Measurements from ENCODE around the gene RALGDS. TPM values are rescaled to one million over a fixed set of nuclear protein-coding genes. Genes with fewer than 3 reads are reported as not detected.

The RALGDS gene
- total RNA-seq, 3 donors from 2014 or later: 38.3 to 59.4 (median 44.2) TPM

- H3K4me1 ChIP-seq (ENCODE audit: low read depth): no peaks in the 10 kb centered on the region
- no peak for TF ChIP-seq CTCF (IDR thresholded peaks at IDR 0.05)
- DNase-seq (no peak), ATAC-seq (no peak)
- H3K9me3 ChIP-seq: no peaks in the 10 kb centered on the region
- intact Hi-C loops (cut with DNase I, micrococcal nuclease): no loop called here
- no peak overlapping the region for H3K4me3 ChIP-seq
- H3K36me3 ChIP-seq (ENCODE audit: low read depth): peaks cover 19% of the 10 kb centered on the region
Observed at GRCh38 chr9:133057006-133057405, 64.0 kb downstream of the RALGDS start.

DNA sequence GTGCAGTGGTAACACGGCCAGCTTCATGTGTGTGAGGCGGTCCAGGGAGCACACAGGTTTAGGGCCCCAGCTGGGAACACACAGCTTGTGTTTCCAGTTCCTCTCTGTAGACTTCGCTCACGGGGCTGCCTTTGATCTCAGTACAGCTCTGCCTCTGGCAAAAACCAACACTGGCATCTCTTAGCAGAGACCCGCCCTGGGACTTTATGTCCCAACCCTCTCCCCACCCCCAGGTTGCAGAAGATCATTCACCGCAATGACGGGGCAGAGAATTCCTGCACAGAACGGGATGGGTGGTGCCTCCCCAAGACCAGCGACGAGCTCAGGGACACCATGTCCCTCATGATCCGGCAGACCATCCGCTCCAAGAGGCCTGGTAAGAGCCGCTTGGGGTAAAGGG is 64.5 kb downstream of the RALGDS start:
- ATAC-seq (no peak), DNase-seq (no peak)
- Histone ChIP-seq H3K36me3 (ENCODE audit: low read depth) (peaks cover 19% of the 10 kb centered on the region), H3K9me3 (no peaks in the 10 kb centered on the region), H3K4me1 (ENCODE audit: low read depth) (no peaks in the 10 kb centered on the region), H3K4me3 (no peak overlapping the region)
- no peak for TF ChIP-seq CTCF (IDR thresholded peaks at IDR 0.05)
- intact Hi-C loops (cut with DNase I, micrococcal nuclease): no loop called here

DNA sequence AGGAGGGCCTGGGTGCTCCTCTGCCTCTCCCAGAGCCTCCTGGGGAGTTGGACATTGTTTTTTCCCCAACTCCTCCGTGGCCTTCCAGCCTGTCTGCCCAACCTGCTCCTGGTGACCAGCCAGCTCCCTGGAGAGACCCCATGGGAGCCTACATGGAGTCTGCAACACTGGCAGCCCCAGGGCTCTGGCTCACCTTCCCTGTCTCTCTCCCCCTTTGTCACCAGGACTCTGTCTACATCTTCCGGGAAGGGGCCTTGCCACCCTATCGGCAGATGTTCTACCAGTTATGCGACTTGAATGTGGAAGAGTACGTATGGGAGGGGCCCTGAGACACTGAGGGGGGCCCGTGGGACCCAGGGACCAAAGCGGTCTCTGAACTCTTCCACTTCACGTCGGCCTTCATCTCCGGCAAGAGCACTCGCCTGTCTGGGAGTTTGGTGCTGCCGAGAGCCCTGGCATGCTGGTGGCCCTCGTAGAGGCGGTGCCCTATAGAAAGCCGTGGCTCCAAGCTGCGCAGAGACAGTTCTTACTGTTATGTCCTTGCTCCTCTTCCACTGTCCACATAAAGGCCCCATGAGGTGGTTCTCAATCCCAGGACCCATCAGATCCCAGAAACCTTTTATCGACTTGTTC is 65.1 kb downstream of the RALGDS start:
- ATAC-seq: no peak
- DNase-seq: no peak
- H3K4me3 ChIP-seq: no peak overlapping the region
- H3K9me3 ChIP-seq: no peaks in the 10 kb centered on the region
- intact Hi-C loops (cut with DNase I, micrococcal nuclease): no loop called here
- H3K4me1 ChIP-seq (ENCODE audit: low read depth): peaks cover 4% of the 10 kb centered on the region
- TF ChIP-seq CTCF (IDR thresholded peaks at IDR 0.05): no peak
- peaks cover 19% of the 10 kb centered on the region for H3K36me3 ChIP-seq (ENCODE audit: low read depth)

- intact Hi-C loops (cut with DNase I, micrococcal nuclease): no loop called here
- peaks cover 12% of the 10 kb centered on the region for H3K4me1 ChIP-seq (ENCODE audit: low read depth)
- no peak overlapping the region for H3K4me3 ChIP-seq
- no peaks in the 10 kb centered on the region for H3K9me3 ChIP-seq
- DNase-seq (no peak), ATAC-seq (no peak)
- peaks cover 19% of the 10 kb centered on the region for H3K36me3 ChIP-seq (ENCODE audit: low read depth)
- no peak for TF ChIP-seq CTCF (IDR thresholded peaks at IDR 0.05)
Observed at GRCh38 chr9:133054966-133055365, 66.1 kb downstream of the RALGDS start.

DNA sequence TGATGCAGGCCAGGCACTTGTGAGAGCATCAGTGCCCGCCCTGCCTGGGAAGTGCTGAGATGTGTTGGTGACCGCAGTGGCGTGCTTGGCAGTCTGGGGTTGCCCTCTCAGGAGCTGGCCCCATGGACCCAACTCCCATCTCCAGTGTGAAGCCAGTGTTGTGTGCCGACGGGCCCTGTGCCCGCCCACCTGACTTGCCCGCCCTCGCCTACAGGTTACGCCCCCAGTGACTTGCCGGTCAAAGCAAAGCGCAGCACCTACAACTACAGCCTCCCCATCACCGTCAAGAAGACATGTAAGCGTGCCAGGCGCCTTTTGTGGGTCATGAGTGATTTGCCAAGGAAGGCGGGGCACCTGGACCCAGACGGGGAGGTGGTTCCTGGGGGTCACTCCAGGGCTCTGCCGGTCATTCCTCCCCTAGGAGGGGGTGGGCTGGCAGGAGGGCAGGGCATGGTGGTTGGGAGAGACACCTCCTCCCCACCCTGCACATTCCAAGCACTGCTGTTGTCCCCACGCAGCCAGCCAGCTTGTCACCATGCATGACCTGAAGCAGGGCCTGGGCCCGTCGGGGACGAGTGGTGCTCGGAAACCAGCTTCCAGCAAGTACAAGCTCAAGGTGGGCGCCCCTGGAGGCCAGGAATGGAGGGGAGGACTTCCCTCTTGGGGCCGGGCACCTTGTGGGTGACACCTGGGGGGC is 66.7 kb downstream of the RALGDS start:
- Histone ChIP-seq H3K9me3 (no peaks in the 10 kb centered on the region), H3K36me3 (ENCODE audit: low read depth) (peaks cover 19% of the 10 kb centered on the region), H3K4me1 (ENCODE audit: low read depth) (peaks cover 12% of the 10 kb centered on the region), H3K4me3 (no peak overlapping the region)
- no peak for TF ChIP-seq CTCF (IDR thresholded peaks at IDR 0.05)
- ATAC-seq: no peak
- DNase-seq: no peak
- intact Hi-C loops (cut with DNase I, micrococcal nuclease): no loop called here
